Mesendoderm (in vitro differentiated cells): Measurements from ENCODE around the gene SPTLC2.

ENCODE experiments used
- DNase-seq: peaks from one replicate; pipeline ENCODE4 v3.0.0; 2013
- H2AK5ac ChIP-seq: 2 replicates; pipeline ENCODE4 v1.6.1; 2013; ENCODE audit warnings: low read length, inconsistent platforms
- H2BK120ac ChIP-seq: 2 replicates; pipeline ENCODE4 v1.6.1; 2013; ENCODE audit warnings: low read depth, mild to moderate bottlenecking, low read length, moderate library complexity, mixed read lengths
- H2BK15ac ChIP-seq: replicated peaks from 2 replicates; pipeline ENCODE4 v1.6.1; 2013; ENCODE audit warnings: low read depth, mild to moderate bottlenecking, moderate library complexity
- H2BK5ac ChIP-seq: 2 replicates; pipeline ENCODE4 v1.6.1; 2013; ENCODE audit warnings: low read length, inconsistent platforms
- H3K18ac ChIP-seq: 2 replicates; pipeline ENCODE4 v1.6.1; 2013; ENCODE audit warnings: mild to moderate bottlenecking, low read length, mixed read lengths
- H3K23ac ChIP-seq: one replicate; pipeline ENCODE4 v1.6.1; 2013; ENCODE audit warnings: low read length
- H3K27ac ChIP-seq: 2 replicates; pipeline ENCODE4 v1.5.1; 2013; ENCODE audit warnings: low read depth, mild to moderate bottlenecking, inconsistent platforms, low read length, moderate library complexity
- H3K27me3 ChIP-seq: 2 replicates; pipeline ENCODE4 v1.6.1; 2013; ENCODE audit warnings: low read length, control low read depth, mild to moderate bottlenecking, inconsistent platforms; ENCODE audit not compliant: insufficient read depth, poor library complexity
- H3K36me3 ChIP-seq: 2 replicates; pipeline ENCODE4 v1.6.1; 2013; ENCODE audit warnings: low read length, inconsistent platforms; ENCODE audit not compliant: control insufficient read depth, insufficient read depth
- H3K4ac ChIP-seq: one replicate; pipeline ENCODE4 v1.6.1; 2013; ENCODE audit warnings: low read depth, mild to moderate bottlenecking, low read length, moderate library complexity
- H3K4me1 ChIP-seq: 2 replicates; pipeline ENCODE4 v1.6.1; 2013; ENCODE audit warnings: low read depth, low read length, inconsistent platforms; ENCODE audit not compliant: control insufficient read depth
- H3K4me2 ChIP-seq: 2 replicates; pipeline ENCODE4 v1.6.1; 2013; ENCODE audit warnings: low read length
- H3K4me3 ChIP-seq: 2 replicates; pipeline ENCODE4 v1.5.1; 2013; ENCODE audit warnings: mild to moderate bottlenecking, low read length
- H3K56ac ChIP-seq: one replicate; pipeline ENCODE4 v1.6.1; 2013; ENCODE audit warnings: low read length
- H3K79me1 ChIP-seq: 2 replicates; pipeline ENCODE4 v1.6.1; 2013; ENCODE audit warnings: low read length, inconsistent platforms
- H3K79me2 ChIP-seq: 2 replicates; pipeline ENCODE4 v1.6.1; 2013; ENCODE audit warnings: mild to moderate bottlenecking, low read length; ENCODE audit not compliant: control insufficient read depth, insufficient read depth
- H3K9ac ChIP-seq: 2 replicates; pipeline ENCODE4 v1.6.1; 2013; ENCODE audit warnings: low read length, inconsistent platforms
- H4K5ac ChIP-seq: one replicate; pipeline ENCODE4 v1.6.1; 2013; ENCODE audit warnings: low read length
- H4K8ac ChIP-seq: one replicate; pipeline ENCODE4 v1.6.1; 2013; ENCODE audit warnings: low read depth, mild to moderate bottlenecking, control low read depth, low read length, moderate library complexity
- WGBS: extraction: QIAGEN DNeasy Blood & Tissue Kit; methylation state at CpG from one replicate; pipeline ENCODE4 v1.1.7; 2013; ENCODE audit warnings: low lambda C conversion rate, missing lambda C conversion rate; ENCODE audit not compliant: insufficient coverage; ENCODE audit errors: extremely low coverage; 5-methylcytosine and 5-hydroxymethylcytosine counted together

Gene SPTLC2

DNA sequence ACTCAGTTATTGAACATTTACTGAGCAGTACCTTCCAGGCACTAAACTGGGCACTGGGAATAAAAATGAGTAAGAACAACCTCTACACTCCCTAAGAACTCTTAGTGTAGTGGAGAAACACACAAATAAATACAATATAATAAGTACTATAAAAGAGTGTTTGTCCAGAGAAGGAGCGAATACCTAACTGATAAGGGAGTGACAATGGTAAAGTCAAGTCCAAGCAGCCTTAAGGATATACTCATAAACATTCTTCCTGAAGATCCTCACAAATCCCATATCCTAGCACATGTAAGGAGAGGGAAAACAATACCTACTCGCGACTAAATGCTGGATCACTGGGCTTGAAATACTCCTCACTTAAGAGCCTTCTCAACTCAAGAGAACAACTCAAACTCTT lies 32.8 kb downstream of the SPTLC2 start:
- Histone ChIP-seq H2AK5ac (no peak overlapping the region), H3K23ac (no peak overlapping the region), H3K27ac (no peak overlapping the region), H3K36me3 (no peaks in the 10 kb centered on the region), H3K9ac (no peak overlapping the region), H3K4ac (no peak overlapping the region), H3K79me1 (peaks cover 8% of the 10 kb centered on the region), H3K79me2 (peaks cover 6% of the 10 kb centered on the region), H3K4me1 (no peaks in the 10 kb centered on the region), H3K27me3 (no peaks in the 10 kb centered on the region), H3K4me2 (no peak overlapping the region), H2BK15ac (no peak overlapping the region), H3K56ac (no peak overlapping the region), H4K5ac (no peak overlapping the region), H2BK120ac (no peak overlapping the region), H4K8ac (no peak overlapping the region), H3K4me3 (no peak overlapping the region), H2BK5ac (no peak overlapping the region), H3K18ac (no peak overlapping the region)
- WGBS: no CpG with 5 or more reads among the region's 3 CpGs
- DNase-seq: no peak

DNA sequence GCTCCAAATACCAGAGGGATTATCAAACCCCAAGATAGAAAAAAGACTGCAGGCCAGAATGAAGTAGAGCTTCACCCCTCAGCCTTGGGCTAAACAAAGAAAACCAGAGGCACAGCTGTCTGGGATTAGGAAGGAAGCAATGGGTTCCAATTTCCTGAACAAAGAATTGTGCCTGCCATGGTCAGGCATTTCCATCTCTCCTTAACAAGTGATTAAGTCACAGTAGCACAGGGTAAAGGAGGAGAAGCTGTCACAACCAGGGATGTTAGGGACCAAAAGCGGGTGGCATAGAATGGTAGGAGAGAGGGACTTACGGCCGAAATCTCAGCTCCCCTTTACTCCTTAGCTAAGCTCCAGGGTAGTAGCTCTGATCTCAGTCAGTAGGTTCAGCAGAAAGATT lies 33.9 kb downstream of the SPTLC2 start:
- no peak overlapping the region for H3K4ac ChIP-seq
- H3K79me2 ChIP-seq: peaks cover 6% of the 10 kb centered on the region
- no peak overlapping the region for H3K9ac ChIP-seq
- H3K36me3 ChIP-seq: no peaks in the 10 kb centered on the region
- WGBS: no CpG with 5 or more reads among the region's 3 CpGs
- H3K79me1 ChIP-seq: peaks cover 8% of the 10 kb centered on the region
- H3K56ac ChIP-seq: no peak overlapping the region
- no peak overlapping the region for H3K23ac ChIP-seq
- peak overlapping the region; percentile 3 for H3K27ac ChIP-seq
- no peak overlapping the region for H3K4me2 ChIP-seq
- H3K18ac ChIP-seq: no peak overlapping the region
- no peak overlapping the region for H3K4me3 ChIP-seq
- H2BK120ac ChIP-seq: no peak overlapping the region
- DNase-seq: no peak
- no peaks in the 10 kb centered on the region for H3K4me1 ChIP-seq
- no peak overlapping the region for H4K5ac ChIP-seq
- H2BK5ac ChIP-seq: no peak overlapping the region
- H2AK5ac ChIP-seq: no peak overlapping the region
- no peaks in the 10 kb centered on the region for H3K27me3 ChIP-seq
- H4K8ac ChIP-seq: no peak overlapping the region
- no peak overlapping the region for H2BK15ac ChIP-seq

DNA sequence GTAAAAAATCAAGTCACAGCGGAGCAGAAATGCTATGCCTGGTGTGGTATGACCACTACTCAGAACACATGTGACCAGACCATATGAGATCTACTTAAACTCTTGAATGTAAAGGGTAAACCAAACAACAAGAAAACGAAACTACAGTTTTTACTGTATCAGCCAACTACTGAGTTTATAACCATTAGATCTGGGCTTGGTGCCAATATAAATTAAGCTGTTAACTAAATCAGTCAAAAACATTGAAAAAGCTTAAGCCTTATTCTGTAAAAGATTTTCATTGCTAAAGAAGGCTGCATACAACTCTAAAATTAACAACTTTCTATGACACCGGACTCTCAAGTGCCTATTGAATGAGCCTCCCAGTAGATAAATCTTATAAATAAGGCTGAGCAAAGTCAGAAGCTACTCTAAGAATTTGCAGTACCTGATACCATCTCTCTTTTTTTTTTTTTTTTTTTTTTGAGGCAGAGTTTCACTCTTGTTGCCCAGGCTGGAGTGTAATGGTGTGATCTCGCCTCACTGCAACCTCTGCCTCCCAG lies 35.4 kb downstream of the SPTLC2 start:
- H4K5ac ChIP-seq: no peak overlapping the region
- peak; percentile 21 for DNase-seq
- no peak overlapping the region for H2BK5ac ChIP-seq
- H3K56ac ChIP-seq: no peak overlapping the region
- peaks cover 6% of the 10 kb centered on the region for H3K79me2 ChIP-seq
- H3K27ac ChIP-seq: no peak overlapping the region
- H3K4me3 ChIP-seq: no peak overlapping the region
- no peaks in the 10 kb centered on the region for H3K27me3 ChIP-seq
- H3K4me1 ChIP-seq: no peaks in the 10 kb centered on the region
- H2BK120ac ChIP-seq: no peak overlapping the region
- WGBS: no CpG with 5 or more reads among the region's 4 CpGs
- H3K79me1 ChIP-seq: peaks cover 8% of the 10 kb centered on the region
- H2BK15ac ChIP-seq: no peak overlapping the region
- no peak overlapping the region for H3K18ac ChIP-seq
- H3K4ac ChIP-seq: no peak overlapping the region
- H3K9ac ChIP-seq: no peak overlapping the region
- H3K4me2 ChIP-seq: no peak overlapping the region
- no peak overlapping the region for H4K8ac ChIP-seq
- H3K36me3 ChIP-seq: no peaks in the 10 kb centered on the region
- no peak overlapping the region for H2AK5ac ChIP-seq
- no peak overlapping the region for H3K23ac ChIP-seq

- Histone ChIP-seq H4K5ac (no peak overlapping the region), H3K4me2 (no peak overlapping the region), H3K4me1 (no peaks in the 10 kb centered on the region), H3K79me2 (peaks cover 6% of the 10 kb centered on the region), H3K23ac (no peak overlapping the region), H3K9ac (no peak overlapping the region), H2BK15ac (no peak overlapping the region), H3K27ac (no peak overlapping the region), H3K79me1 (peaks cover 8% of the 10 kb centered on the region), H3K56ac (no peak overlapping the region), H3K4ac (no peak overlapping the region), H4K8ac (no peak overlapping the region), H2BK5ac (no peak overlapping the region), H2AK5ac (no peak overlapping the region), H3K4me3 (no peak overlapping the region), H2BK120ac (no peak overlapping the region), H3K27me3 (no peaks in the 10 kb centered on the region), H3K36me3 (no peaks in the 10 kb centered on the region), H3K18ac (no peak overlapping the region)
- no CpG with 5 or more reads among the region's 4 CpGs for WGBS
- no peak for DNase-seq
Observed at GRCh38 chr14:77580477-77580876, 36.0 kb downstream of the SPTLC2 start.

- Histone ChIP-seq H3K4ac (no peak overlapping the region), H3K23ac (no peak overlapping the region), H3K36me3 (no peaks in the 10 kb centered on the region), H3K9ac (no peak overlapping the region), H3K4me2 (no peak overlapping the region), H3K56ac (no peak overlapping the region), H3K4me1 (no peaks in the 10 kb centered on the region), H2BK5ac (no peak overlapping the region), H3K27me3 (no peaks in the 10 kb centered on the region), H4K8ac (no peak overlapping the region), H2AK5ac (no peak overlapping the region), H3K79me1 (peaks cover 6% of the 10 kb centered on the region), H3K4me3 (no peak overlapping the region), H3K18ac (no peak overlapping the region), H3K27ac (no peak overlapping the region), H3K79me2 (peaks cover 5% of the 10 kb centered on the region), H4K5ac (no peak overlapping the region), H2BK15ac (no peak overlapping the region), H2BK120ac (no peak overlapping the region)
- no peak for DNase-seq
- WGBS: no CpG with 5 or more reads among the region's 1 CpG
Observed at GRCh38 chr14:77579780-77580179, 36.7 kb downstream of the SPTLC2 start.

DNA sequence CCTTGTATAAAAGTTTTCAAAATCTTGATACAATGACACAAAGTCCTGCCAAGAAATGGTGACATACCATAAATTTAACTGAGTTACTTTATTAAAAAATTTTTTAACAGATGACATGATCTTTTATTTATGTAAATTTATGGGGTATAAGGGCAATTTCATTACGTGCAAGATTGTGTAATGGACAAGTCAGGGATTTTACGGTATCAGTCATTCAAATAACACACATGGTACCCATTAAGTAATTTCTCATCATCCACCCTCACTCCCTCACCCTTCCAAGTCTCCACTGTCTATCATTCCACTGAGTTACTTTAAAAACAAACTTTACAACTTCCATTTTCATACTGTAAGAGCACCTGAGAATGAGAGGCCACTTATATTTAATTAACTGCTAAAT lies 37.4 kb downstream of the SPTLC2 start:
- peaks cover 3% of the 10 kb centered on the region for H3K79me2 ChIP-seq
- H4K8ac ChIP-seq: no peak overlapping the region
- H3K4me2 ChIP-seq: no peak overlapping the region

More for the DNA sequence above, 37.4 kb downstream of the SPTLC2 start:
- H3K23ac ChIP-seq: no peak overlapping the region
- no peaks in the 10 kb centered on the region for H3K27me3 ChIP-seq
- no peak overlapping the region for H2BK5ac ChIP-seq
- H3K79me1 ChIP-seq: peaks cover 4% of the 10 kb centered on the region
- no peaks in the 10 kb centered on the region for H3K4me1 ChIP-seq
- no peak overlapping the region for H3K56ac ChIP-seq
- no CpG with 5 or more reads among the region's 2 CpGs for WGBS
- H4K5ac ChIP-seq: no peak overlapping the region
- H2BK15ac ChIP-seq: no peak overlapping the region
- H2BK120ac ChIP-seq: no peak overlapping the region
- DNase-seq: no peak
- no peak overlapping the region for H3K27ac ChIP-seq
- H3K4me3 ChIP-seq: no peak overlapping the region
- no peak overlapping the region for H2AK5ac ChIP-seq
- no peaks in the 10 kb centered on the region for H3K36me3 ChIP-seq
- H3K18ac ChIP-seq: no peak overlapping the region
- no peak overlapping the region for H3K9ac ChIP-seq
- no peak overlapping the region for H3K4ac ChIP-seq
